ENCODE data around the gene NTRK1. TPM values are rescaled to one million over a fixed set of nuclear protein-coding genes. Genes with fewer than 3 reads are reported as not detected.

Gene NTRK1
- total RNA-seq, 4 donors from 2014 or later = 0.09 to 0.57 TPM; not detected in 2

DNA sequence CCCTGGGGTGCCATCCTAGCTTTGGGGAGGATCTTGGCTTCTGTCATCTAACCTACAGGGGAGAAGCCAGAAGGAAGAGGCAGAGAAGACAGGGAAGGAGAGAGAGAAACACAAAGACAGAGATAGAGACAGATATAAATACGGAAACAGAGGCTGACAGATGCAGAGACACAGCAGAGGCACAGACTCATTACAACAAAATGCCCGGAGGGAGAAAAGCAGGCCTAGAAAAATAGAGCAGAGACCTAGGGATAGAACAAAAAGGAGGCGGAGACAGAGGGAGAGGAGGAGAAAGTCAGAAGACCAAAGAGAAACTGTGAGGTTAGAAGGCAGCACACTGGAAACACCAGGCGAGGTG lies 34.8 kb downstream of the NTRK1 start:
- peak overlapping the region; percentile 69 to 89 (median 88) for H3K27ac ChIP-seq
- intact Hi-C loops (cut with DNase I) = no loop called here
- TF ChIP-seq CTCF (IDR thresholded peaks at IDR 0.05) (no peak), POLR2A (IDR thresholded peaks at IDR 0.05) (no peak)
- H3K4me3 ChIP-seq = peak overlapping the region in 2 of 4 donors; percentile 50 to 65
- no peak for DNase-seq
- H3K9me3 ChIP-seq = no peaks in the 10 kb centered on the region
- no peaks in the 10 kb centered on the region for H3K36me3 ChIP-seq
- peaks cover 11 to 85% (median 38%) of the 10 kb centered on the region in 3 donors for H3K4me1 ChIP-seq
- 66 to 73% methylated on average over 4 of the region's 4 CpGs for WGBS, 2 donors
- H3K27me3 ChIP-seq = peaks cover 0 to 58% (median 2%) of the 10 kb centered on the region in 4 donors

DNA sequence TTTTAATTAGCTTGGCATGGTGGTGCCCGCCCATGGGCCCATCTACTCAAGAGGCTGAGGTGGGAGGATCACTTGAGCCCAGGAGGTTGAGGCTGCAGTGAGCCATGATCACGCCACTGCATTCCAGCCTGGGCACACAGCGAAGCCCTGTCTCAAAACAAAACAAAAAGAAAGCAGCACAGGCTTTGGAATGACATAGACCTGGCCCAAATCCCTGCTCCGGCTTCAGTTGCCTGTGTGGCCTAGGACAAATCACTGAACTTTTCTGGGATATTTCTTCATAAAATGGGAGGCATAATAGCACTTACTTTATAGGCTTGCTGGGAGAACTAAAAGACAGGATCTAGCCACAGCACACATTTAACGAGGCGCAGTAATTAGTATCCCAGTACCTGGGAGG lies 35.3 kb downstream of the NTRK1 start:
- DNase-seq = no peak
- 63 to 90% methylated on average over 4 to 6 of the region's 6 CpGs for WGBS, 2 donors
- Histone ChIP-seq H3K4me1 (peaks cover 14 to 89% (median 40%) of the 10 kb centered on the region in 3 donors), H3K9me3 (no peaks in the 10 kb centered on the region), H3K4me3 (no peak overlapping the region), H3K27ac (peak overlapping the region in 3 of 4 donors; percentile 83 to 89 (median 87)), H3K36me3 (no peaks in the 10 kb centered on the region), H3K27me3 (peaks cover 0 to 62% (median 2%) of the 10 kb centered on the region in 4 donors)
- TF ChIP-seq CTCF (IDR thresholded peaks at IDR 0.05) (no peak), POLR2A (IDR thresholded peaks at IDR 0.05) (no peak)
- intact Hi-C loops (cut with DNase I) = no loop called here

DNA sequence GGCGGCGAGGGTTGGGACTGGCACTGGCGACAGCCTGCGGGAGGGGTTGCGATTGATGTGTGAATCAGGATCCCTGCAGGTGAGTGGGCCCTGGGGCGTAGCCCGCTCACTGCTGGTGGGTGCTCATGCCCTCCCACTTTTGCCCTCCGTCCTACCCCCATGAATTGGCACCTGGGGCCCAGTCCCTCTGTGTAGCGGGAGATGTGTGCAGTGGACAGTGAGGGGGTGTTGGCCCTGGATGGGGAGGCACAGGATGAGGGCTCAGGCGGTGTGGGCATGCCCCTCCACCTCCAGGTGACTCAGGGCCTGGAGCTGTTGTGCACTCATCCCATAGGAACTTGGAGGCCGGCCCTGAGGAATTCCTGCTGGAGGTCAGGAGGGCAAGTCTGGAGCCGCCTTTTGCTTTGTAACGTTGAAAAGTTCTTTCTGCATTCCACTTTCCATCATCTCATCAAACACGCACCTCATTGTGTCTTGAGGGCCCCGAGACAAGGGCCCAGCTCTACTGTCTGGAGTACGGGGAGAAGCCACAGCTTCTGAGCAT lies 35.9 kb downstream of the NTRK1 start:
- DNase-seq = no peak
- H3K4me3 ChIP-seq = peak overlapping the region in 1 of 4 donors; percentile 38
- intact Hi-C loops (cut with DNase I) = no loop called here

DNA sequence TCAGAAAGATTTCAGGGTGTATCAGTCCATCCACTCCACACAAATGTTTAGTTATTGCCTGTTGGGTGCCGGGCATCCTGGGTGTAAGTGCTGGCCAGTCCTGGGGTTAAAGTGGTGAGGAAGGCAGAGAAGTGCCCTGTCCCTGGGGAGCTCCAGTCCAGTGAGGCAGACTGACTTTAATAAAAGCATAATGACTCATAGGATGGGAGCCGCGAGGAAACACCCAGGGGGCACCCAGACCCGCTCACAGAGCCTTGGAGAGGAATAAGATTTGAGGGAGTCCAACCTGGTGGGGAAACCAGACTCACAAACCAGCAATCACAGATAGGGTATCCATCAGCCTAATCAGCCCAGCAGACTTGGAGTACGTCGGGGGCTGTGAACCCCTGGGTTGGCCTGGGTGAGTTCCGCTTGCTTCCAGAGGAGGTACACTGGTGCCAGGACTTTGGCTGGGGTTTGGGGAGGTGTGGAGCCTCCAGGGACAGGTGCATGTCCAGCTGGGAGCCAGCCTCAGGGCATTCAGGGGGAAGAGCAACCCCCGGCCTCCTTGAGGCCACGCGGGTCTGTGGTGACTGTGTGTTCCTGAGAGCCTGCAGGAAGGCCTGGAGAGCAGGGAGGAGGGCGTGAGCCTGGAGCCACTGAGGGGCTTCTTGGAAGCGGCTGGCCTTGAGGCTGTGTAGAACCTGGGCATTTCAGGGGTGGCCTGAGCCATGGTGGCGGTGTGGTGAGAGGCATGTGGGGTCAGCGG lies 36.6 kb downstream of the NTRK1 start:
- Histone ChIP-seq H3K27me3 (peaks cover 0 to 52% (median 0%) of the 10 kb centered on the region in 4 donors), H3K4me3 (peak overlapping the region in 2 of 4 donors; percentile 4 to 38), H3K9me3 (no peaks in the 10 kb centered on the region), H3K4me1 (peaks cover 18 to 96% (median 46%) of the 10 kb centered on the region in 3 donors), H3K27ac (peak overlapping the region; percentile 26 to 89 (median 85)), H3K36me3 (no peaks in the 10 kb centered on the region)
- intact Hi-C loops (cut with DNase I) = no loop called here
- 60 to 76% methylated on average over 2 to 3 of the region's 14 CpGs for whole genome bisulfite sequencing, 2 donors
- no peak for TF ChIP-seq POLR2A (IDR thresholded peaks at IDR 0.05)
- TF ChIP-seq CTCF (IDR thresholded peaks at IDR 0.05) = no peak
- no peak for DNase-seq

More for the DNA sequence above, 35.9 kb downstream of the NTRK1 start:
- no peaks in the 10 kb centered on the region for H3K9me3 ChIP-seq
- TF ChIP-seq POLR2A (IDR thresholded peaks at IDR 0.05) = no peak
- no peak for TF ChIP-seq CTCF (IDR thresholded peaks at IDR 0.05)
- H3K27ac ChIP-seq = peak overlapping the region in 3 of 4 donors; percentile 83 to 89 (median 87)
- H3K4me1 ChIP-seq = peaks cover 18 to 96% (median 40%) of the 10 kb centered on the region in 3 donors
- 50 to 79% methylated on average over 1 to 7 of the region's 16 CpGs for WGBS, 2 donors
- no peaks in the 10 kb centered on the region for H3K36me3 ChIP-seq
- peaks cover 0 to 59% (median 2%) of the 10 kb centered on the region in 4 donors for H3K27me3 ChIP-seq

DNA sequence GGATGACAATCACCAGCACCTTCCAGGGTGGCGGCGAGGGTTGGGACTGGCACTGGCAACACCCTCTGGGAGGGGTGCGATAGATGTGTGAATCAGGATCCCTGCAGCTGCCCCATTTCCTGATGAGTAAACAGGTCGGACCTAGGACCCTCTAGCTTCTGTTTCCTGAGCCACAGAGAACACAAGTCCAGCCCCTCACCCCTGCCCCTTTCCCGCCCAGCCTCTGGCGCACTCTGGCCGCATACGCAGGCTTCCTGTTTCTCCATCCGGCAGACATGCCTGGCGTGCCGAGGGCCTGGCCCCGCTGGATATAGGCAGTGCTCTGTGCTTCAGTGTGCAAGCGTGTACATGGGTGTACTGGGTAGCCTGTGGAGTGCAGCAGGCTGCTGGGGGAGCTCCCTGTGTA lies 37.5 kb downstream of the NTRK1 start:
- intact Hi-C loops (cut with DNase I) = no loop called here
- TF ChIP-seq POLR2A (IDR thresholded peaks at IDR 0.05) (no peak), CTCF (IDR thresholded peaks at IDR 0.05) (no peak)
- Histone ChIP-seq H3K4me3 (peak overlapping the region in 2 of 4 donors; percentile 4 to 38), H3K4me1 (peaks cover 12 to 93% (median 40%) of the 10 kb centered on the region in 3 donors), H3K27me3 (peaks cover 0 to 43% (median 0%) of the 10 kb centered on the region in 4 donors), H3K36me3 (no peaks in the 10 kb centered on the region), H3K9me3 (no peaks in the 10 kb centered on the region), H3K27ac (peak overlapping the region; percentile 26 to 89 (median 85))
- 40 to 43% methylated on average over 1 to 8 of the region's 13 CpGs for WGBS, 2 donors
- DNase-seq = no peak

Data from esophagus squamous epithelium (tissue), 5 donors.